SW 1271 (cell line): ENCODE data around the gene TAF15.

Experiments used
- DNase-seq, 2 experiments: peaks; one replicate each; lab custom pipeline; 2025; lab: John Stamatoyannopoulos, UW

The TAF15 gene

GRCh38 chr17:35872196-35872980, 63.1 kb downstream of the TAF15 start:
- no peak for DNase-seq

- DNase-seq, result no peak
Observed at GRCh38 chr17:35875072-35875799, 66.0 kb downstream of the TAF15 start.

GRCh38 chr17:35875800-35876139, 66.5 kb downstream of the TAF15 start:
- DNase-seq, result no peak

- DNase-seq, result no peak
Observed at GRCh38 chr17:35876534-35876933, 67.2 kb downstream of the TAF15 start.

DNA sequence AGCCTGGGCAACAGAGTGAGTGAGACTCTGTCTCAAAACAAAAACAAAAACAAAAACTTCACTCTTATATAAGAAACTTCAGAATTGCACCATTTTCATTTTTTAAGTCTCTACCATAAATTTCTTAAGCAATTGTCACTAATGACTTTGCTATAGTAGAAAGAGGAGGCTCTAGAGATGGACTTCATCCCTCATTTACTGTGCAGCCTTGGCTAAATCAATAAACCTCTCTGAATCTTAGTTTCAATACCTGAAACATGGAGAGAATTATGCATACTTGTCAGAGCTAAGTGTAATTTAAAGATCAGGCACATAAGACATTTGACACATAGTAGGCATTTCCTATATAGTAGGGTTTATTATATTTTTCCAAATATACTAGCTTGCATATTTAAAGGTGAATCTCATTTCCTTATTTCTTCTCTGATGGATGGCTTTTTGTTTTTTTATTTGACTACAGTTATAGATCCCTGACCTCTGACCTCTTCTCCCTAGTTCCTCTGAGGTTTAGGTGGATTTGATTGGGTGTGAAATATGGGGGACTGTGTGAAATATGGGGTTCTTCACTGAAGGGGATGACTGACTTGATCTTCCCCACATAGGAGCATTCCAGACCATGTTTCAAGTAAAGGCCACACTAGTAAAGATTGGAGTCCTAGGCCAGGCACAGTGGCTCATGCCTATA, 68.2 kb downstream of the TAF15 start:
- DNase-seq, result no peak

GRCh38 chr17:35878361-35878760, 69.1 kb downstream of the TAF15 start:
- DNase-seq, result no peak

- DNase-seq, result no peak
Observed at GRCh38 chr17:35879773-35880654, 70.7 kb downstream of the TAF15 start, which contains the start of gene CCL5. Gene CCL5, minus strand, starts transcription at chr17:35880360.

GRCh38 chr17:35889241-35889640, 80.0 kb downstream of the TAF15 start:
- no peak for DNase-seq

DNA sequence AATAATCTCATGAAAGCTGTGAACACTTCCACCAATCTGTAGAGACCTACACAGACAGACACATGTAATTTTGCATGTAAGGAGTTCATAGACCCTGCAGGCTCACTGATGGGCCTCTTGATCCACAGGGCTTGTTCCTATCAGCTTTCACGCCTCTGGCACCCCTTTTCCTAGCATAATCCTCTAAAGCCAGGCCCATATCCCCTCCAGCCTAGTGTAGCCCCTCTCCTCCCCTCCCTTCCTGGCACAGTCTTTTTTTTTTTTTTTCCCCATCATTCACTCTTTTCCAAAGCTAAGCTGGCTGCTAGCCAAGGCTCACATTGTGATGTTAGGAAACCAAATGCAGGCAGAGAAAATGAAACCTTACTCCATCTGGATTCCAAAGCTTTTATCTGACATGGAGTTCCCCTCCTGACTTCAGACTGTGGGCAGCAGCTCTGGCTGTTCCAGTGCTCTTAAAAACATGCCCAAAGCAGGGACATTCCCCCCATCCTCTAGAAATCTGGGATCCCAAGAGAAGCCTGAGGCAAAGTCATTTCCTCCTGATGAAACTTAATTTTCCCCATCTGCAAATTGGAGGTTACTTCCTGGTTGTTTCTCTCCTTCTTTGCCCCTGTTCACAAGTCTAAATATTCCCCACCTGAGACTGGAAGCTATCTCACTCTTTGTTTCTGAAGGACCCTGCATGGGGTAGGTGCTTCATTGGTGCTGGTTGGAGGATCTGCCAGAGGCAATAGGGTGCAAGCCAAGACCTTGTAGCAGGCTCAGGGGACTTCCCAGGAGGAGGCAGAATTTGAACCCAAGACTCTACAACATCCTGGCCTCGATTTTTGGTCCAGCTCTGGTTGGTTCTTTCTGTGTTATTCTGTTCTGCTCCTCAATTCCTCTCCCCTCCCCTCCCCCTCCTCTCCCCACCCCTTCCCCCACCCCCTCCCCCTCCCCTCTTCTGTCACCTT, 80.8 kb downstream of the TAF15 start:
- DNase-seq, result no peak

- no peak for DNase-seq
Observed at GRCh38 chr17:35890774-35891155, 81.5 kb downstream of the TAF15 start.

DNA sequence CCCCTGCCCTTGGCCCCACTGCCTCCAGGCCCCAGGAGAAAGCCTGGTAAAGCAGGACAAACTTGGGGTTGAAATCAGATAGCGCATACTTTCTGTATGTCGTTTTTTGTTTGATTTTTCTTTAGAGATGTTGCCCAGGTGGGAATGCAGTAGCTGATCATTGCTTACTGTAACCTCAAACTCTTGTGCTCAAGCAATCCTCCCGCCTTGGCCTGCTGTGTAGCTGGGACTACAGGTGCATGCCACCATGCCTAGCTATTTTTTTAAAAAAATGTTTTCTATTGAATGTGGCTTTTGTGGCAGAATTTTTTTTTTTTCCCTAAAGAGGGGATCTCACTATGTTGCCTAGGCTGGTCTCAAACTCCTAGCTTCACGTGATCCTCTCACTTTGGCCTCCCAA, 82.0 kb downstream of the TAF15 start:
- DNase-seq, result no peak

DNA sequence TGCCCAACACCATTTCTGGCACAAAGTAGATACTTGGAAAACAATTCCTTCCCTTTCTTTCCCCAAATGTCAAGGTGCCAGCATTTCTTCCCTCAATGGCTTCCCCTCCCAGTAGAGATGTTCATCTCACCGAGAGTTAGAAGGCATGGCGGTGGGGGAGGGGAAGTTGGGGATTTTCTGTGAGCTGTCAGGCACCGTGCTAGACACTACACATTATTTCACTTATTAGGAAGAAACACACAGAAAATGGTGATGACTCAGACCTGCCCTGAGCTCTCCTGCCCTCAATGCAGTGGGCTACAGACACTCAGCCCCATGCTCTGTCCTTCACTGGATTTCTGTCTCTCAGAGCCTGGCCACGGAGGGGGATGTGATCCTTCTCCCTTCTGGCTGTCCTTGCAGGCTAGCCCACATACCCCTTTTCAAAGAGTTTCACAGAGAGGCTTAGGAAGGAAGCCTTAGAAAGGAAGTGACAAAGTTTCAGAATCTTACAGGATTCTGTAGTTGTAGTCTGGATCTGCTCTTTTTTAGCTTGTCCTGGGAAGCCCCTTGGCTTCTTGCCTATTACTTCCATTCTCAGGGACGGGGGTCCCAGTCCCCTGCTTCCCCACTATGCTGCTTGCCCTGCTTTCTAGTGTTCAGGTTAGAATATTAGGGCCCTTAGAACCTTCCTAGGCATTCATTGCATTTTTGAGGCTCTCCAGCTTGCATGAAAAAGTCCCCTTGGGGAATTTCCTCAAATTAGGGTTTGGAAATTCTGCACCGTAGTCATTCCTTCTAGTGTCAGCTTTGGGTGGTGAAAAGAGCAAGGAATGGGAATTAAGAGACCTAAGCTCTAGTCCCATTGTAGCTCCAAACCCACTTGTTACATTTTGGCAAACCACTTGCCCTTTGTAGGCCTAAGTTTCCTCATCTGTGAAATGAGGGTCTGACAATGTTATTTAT, 83.1 kb downstream of the TAF15 start:
- DNase-seq, result no peak

DNA sequence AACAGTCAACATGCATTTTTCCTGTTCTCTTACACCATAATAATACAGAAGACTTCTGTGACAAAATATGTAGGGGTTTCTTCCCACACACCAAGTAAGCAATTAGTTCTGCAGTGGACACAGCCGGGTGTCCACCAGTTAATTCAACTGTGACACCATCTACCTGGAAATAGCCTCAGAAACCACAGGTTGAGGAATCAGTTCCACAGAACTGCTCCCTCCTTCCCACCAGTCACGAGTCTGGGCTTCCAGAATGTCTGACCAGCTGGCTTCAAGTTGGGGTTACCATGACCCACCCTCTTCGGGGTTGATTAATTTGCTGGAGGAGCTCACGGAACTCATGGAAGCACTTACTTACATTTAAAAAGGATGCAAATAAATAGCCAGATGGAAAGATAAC, 84.5 kb downstream of the TAF15 start:
- DNase-seq, result no peak

DNA sequence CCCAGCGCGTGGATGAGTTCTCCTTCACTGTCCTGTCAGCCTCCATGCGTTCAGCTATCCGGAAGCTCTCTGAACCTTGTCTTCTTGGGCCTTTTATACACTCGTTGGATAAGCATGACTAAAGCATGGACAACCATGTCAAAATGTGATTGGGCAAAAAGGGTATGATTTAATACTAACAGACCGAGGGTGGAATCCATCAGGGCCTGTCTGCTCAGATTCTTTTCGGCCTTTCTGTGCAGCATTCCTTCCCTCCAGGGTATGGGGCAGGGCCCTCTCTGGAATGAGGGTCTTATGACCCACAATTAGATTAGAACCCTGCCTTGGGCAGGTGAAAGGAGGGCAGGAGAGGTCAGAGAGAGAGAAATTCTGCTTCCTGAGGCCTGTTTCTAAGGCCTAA, 84.9 kb downstream of the TAF15 start:
- DNase-seq, result no peak

DNA sequence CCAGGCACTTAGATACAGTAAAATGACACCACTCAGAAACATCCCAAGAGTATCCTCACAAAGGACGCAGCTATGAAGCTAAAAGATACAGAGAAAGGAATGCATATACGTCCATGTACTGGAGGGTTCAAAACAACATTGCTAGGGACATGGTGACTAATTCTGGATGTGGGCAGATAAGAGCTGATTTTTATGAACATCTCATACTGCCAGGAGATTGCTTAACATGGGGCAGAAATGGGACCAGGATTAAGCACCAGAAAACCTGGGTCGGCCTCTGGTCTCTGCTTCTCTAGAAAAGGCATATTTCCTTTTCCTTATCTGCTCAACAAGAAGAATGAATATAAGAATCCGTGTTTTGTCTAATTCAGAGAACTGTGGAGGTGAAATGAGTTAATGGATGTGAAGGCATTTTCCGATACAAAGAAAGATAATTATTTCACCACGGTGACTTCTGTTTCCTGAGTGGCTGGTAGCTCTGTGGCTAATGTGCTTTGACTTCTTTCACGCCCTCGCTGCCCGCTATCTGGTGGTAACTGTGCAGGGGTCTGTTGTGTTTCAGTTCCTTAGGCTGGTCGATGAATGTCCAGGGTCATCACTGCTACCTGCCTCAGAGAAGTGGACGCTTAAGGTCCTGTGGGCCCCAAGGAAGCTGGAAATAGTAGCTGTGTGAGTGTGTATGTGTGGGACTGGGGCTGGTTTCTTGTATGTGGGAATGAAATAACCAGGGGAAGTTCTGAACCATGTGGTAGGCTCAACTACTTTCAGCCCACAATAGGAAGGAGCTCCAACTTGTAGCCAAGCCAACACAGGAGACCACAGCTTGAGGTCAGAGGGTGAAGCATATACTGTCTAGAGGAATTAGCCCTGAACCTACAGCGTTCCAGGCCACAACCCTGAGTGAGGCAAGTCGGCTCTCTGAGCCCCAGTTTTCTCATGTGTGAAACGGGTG, 86.6 kb downstream of the TAF15 start:
- DNase-seq, result no peak
